ENCODE measurements around the gene CCNG1. TPM values are rescaled to one million over a fixed set of nuclear protein-coding genes. Genes with fewer than 3 reads are reported as not detected.
"Not testable (repeated sequence)": the region's sequence is repeated elsewhere in the genome, so short reads cannot be mapped to it uniquely, and the experiment has no call there.

The CCNG1 gene
- polyA plus RNA-seq, 1 donor from 2014 or later = 100.0 TPM

GRCh38 chr5:163426128-163426527 lies 11.3 kb upstream of the CCNG1 start:
- not testable (repeated sequence) for H3K9me3 Mint-ChIP-seq, H3K36me3 Mint-ChIP-seq, H3K4me1 Mint-ChIP-seq, H3K27ac Mint-ChIP-seq, H3K27me3 Mint-ChIP-seq
- peak overlapping the region in 1 of 4 donors; percentile 28 for H3K4me3 Mint-ChIP-seq

GRCh38 chr5:163432544-163432943 lies 4.9 kb upstream of the CCNG1 start:
- Mint-ChIP-seq H3K9me3 (no peaks in the 10 kb centered on the region), H3K27me3 (peaks cover 1% of the 10 kb centered on the region), H3K4me1 (peaks cover 5 to 10% (median 8%) of the 10 kb centered on the region in 3 donors), H3K36me3 (no peaks in the 10 kb centered on the region), H3K4me3 (no peak overlapping the region), H3K27ac (no peak overlapping the region)

- H3K36me3 Mint-ChIP-seq = no peaks in the 10 kb centered on the region
- H3K27me3 Mint-ChIP-seq = peaks cover 1% of the 10 kb centered on the region
- H3K27ac Mint-ChIP-seq = no peak overlapping the region
- no peak overlapping the region for H3K4me3 Mint-ChIP-seq
- no peaks in the 10 kb centered on the region for H3K9me3 Mint-ChIP-seq
- H3K4me1 Mint-ChIP-seq = peaks cover 8 to 13% (median 11%) of the 10 kb centered on the region in 3 donors
Measured at GRCh38 chr5:163433271-163433670, 4.1 kb upstream of the CCNG1 start.

GRCh38 chr5:163434401-163434866 lies 3.0 kb upstream of the CCNG1 start:
- no peaks in the 10 kb centered on the region for H3K9me3 Mint-ChIP-seq
- H3K27ac Mint-ChIP-seq = no peak overlapping the region
- peaks cover 13 to 23% (median 15%) of the 10 kb centered on the region in 3 donors for H3K4me1 Mint-ChIP-seq
- H3K36me3 Mint-ChIP-seq = no peaks in the 10 kb centered on the region
- peak overlapping the region in 1 of 4 donors; percentile 44 for H3K4me3 Mint-ChIP-seq
- H3K27me3 Mint-ChIP-seq = peaks cover 1% of the 10 kb centered on the region

- Mint-ChIP-seq H3K27ac (peak overlapping the region in 1 of 3 donors; percentile 27), H3K4me1 (peaks cover 13 to 33% (median 19%) of the 10 kb centered on the region in 3 donors), H3K36me3 (no peaks in the 10 kb centered on the region), H3K27me3 (peaks cover 1% of the 10 kb centered on the region), H3K9me3 (no peaks in the 10 kb centered on the region), H3K4me3 (peak overlapping the region; percentile 88 to 96 (median 94))
Measured at GRCh38 chr5:163436515-163436914, 880 bp upstream of the CCNG1 start.

- Mint-ChIP-seq H3K9me3 (no peaks in the 10 kb centered on the region), H3K4me1 (peaks cover 13 to 33% (median 17%) of the 10 kb centered on the region in 3 donors), H3K4me3 (peak overlapping the region; percentile 88 to 96 (median 94)), H3K27ac (peak overlapping the region; percentile 75 to 91 (median 84)), H3K36me3 (no peaks in the 10 kb centered on the region), H3K27me3 (no peaks in the 10 kb centered on the region)
Measured at GRCh38 chr5:163437011-163437308, 435 bp upstream of the CCNG1 start.

- peaks cover 13 to 33% (median 17%) of the 10 kb centered on the region in 3 donors for H3K4me1 Mint-ChIP-seq
- no peaks in the 10 kb centered on the region for H3K27me3 Mint-ChIP-seq
- no peaks in the 10 kb centered on the region for H3K9me3 Mint-ChIP-seq
- H3K36me3 Mint-ChIP-seq = peaks cover 7% of the 10 kb centered on the region
- peak overlapping the region in 1 of 3 donors; percentile 21 for H3K27ac Mint-ChIP-seq
- H3K4me3 Mint-ChIP-seq = peak overlapping the region; percentile 60 to 92 (median 79)
Measured at GRCh38 chr5:163439092-163439425, 1.7 kb downstream of the CCNG1 start.

GRCh38 chr5:163440954-163441353 lies 3.6 kb downstream of the CCNG1 start:
- Mint-ChIP-seq H3K36me3 (peaks cover 7% of the 10 kb centered on the region), H3K27ac (no peak overlapping the region), H3K27me3 (no peaks in the 10 kb centered on the region), H3K9me3 (no peaks in the 10 kb centered on the region), H3K4me3 (no peak overlapping the region), H3K4me1 (peaks cover 13 to 35% (median 15%) of the 10 kb centered on the region in 3 donors)

GRCh38 chr5:163444526-163444925 lies 7.1 kb downstream of the CCNG1 start:
- H3K9me3 Mint-ChIP-seq = no peaks in the 10 kb centered on the region
- H3K4me3 Mint-ChIP-seq = no peak overlapping the region
- no peak overlapping the region for H3K27ac Mint-ChIP-seq
- peaks cover 7% of the 10 kb centered on the region for H3K36me3 Mint-ChIP-seq
- peaks cover 0 to 12% (median 4%) of the 10 kb centered on the region in 3 donors for H3K4me1 Mint-ChIP-seq
- H3K27me3 Mint-ChIP-seq = no peaks in the 10 kb centered on the region

- Mint-ChIP-seq H3K4me3 (no peak overlapping the region), H3K27ac (no peak overlapping the region), H3K4me1 (peaks cover 0 to 7% (median 1%) of the 10 kb centered on the region in 3 donors), H3K36me3 (peaks cover 7% of the 10 kb centered on the region), H3K27me3 (no peaks in the 10 kb centered on the region), H3K9me3 (no peaks in the 10 kb centered on the region)
Measured at GRCh38 chr5:163445345-163445744, 8.0 kb downstream of the CCNG1 start.

- Mint-ChIP-seq H3K4me3 (no peak overlapping the region), H3K4me1 (peaks cover 0 to 2% (median 0%) of the 10 kb centered on the region in 3 donors), H3K27ac (peak overlapping the region in 1 of 3 donors; percentile 39), H3K27me3 (no peaks in the 10 kb centered on the region), H3K36me3 (peaks cover 7% of the 10 kb centered on the region), H3K9me3 (no peaks in the 10 kb centered on the region)
Measured at GRCh38 chr5:163447191-163447590, 9.8 kb downstream of the CCNG1 start.

- Mint-ChIP-seq H3K27ac (no peak overlapping the region), H3K36me3 (no peaks in the 10 kb centered on the region), H3K4me3 (no peak overlapping the region), H3K4me1 (peaks cover 0 to 4% (median 0%) of the 10 kb centered on the region in 3 donors), H3K27me3 (no peaks in the 10 kb centered on the region), H3K9me3 (no peaks in the 10 kb centered on the region)
Measured at GRCh38 chr5:163447875-163448274, 10.5 kb downstream of the CCNG1 start.

GRCh38 chr5:163448491-163448890 lies 11.1 kb downstream of the CCNG1 start:
- H3K4me1 Mint-ChIP-seq = peaks cover 0 to 4% (median 0%) of the 10 kb centered on the region in 3 donors
- no peaks in the 10 kb centered on the region for H3K36me3 Mint-ChIP-seq
- no peaks in the 10 kb centered on the region for H3K9me3 Mint-ChIP-seq
- H3K4me3 Mint-ChIP-seq = no peak overlapping the region
- H3K27me3 Mint-ChIP-seq = no peaks in the 10 kb centered on the region
- no peak overlapping the region for H3K27ac Mint-ChIP-seq

GRCh38 chr5:163451489-163451888 lies 14.1 kb downstream of the CCNG1 start:
- H3K4me3 Mint-ChIP-seq = no peak overlapping the region
- no peak overlapping the region for H3K27ac Mint-ChIP-seq
- peaks cover 0 to 1% (median 0%) of the 10 kb centered on the region in 3 donors for H3K9me3 Mint-ChIP-seq

GRCh38 chr5:163453705-163454104 lies 16.3 kb downstream of the CCNG1 start:
- Mint-ChIP-seq H3K27me3 (no peaks in the 10 kb centered on the region), H3K4me3 (no peak overlapping the region), H3K27ac (no peak overlapping the region), H3K9me3 (peaks cover 0 to 1% (median 0%) of the 10 kb centered on the region in 3 donors), H3K36me3 (peaks cover 5% of the 10 kb centered on the region), H3K4me1 (peaks cover under 1 to 9% (median 9%) of the 10 kb centered on the region in 3 donors)

More at GRCh38 chr5:163451489-163451888, 14.1 kb downstream of the CCNG1 start:
- Mint-ChIP-seq H3K36me3 (peaks cover 4% of the 10 kb centered on the region), H3K27me3 (no peaks in the 10 kb centered on the region), H3K4me1 (peaks cover 0 to 4% (median 3%) of the 10 kb centered on the region in 3 donors)

GRCh38 chr5:163455406-163455805 lies 18.0 kb downstream of the CCNG1 start:
- not testable (repeated sequence) for H3K9me3 Mint-ChIP-seq, H3K36me3 Mint-ChIP-seq, H3K27me3 Mint-ChIP-seq
- peak overlapping the region in 2 of 3 donors; percentile 24 to 77 for H3K27ac Mint-ChIP-seq
- H3K4me3 Mint-ChIP-seq = peak overlapping the region in 1 of 4 donors; percentile 41
- H3K4me1 Mint-ChIP-seq = peaks cover 8 to 17% (median 15%) of the 10 kb centered on the region in 3 donors
